Uterus (tissue), 2 donors: ENCODE data around the gene NOP9.

Experiments used
- POLR2A ChIP-seq, 2 donors: fragments of 450-650 bp; IDR thresholded peaks; one replicate each; pipeline ENCODE4 v1.6.1; 2016; ENCODE audit warnings: antibody characterized with exemption in 2 of 2, mild to moderate bottlenecking in 1 of 2, moderate library complexity in 1 of 2
- TF ChIP-seq, protein P1 (sequence below), 4 experiments: fragments of 200-600 bp in 2 of 4; fragments of 450-650 bp in 2 of 4; sonication (generic) in 2 of 4; IDR thresholded peaks; one replicate each; pipeline ENCODE4 v1.5.1; 2016 to 2019; ENCODE audit warnings: antibody characterized with exemption in 4 of 4, mild to moderate bottlenecking in 2 of 4, moderate library complexity in 1 of 4

DNA sequence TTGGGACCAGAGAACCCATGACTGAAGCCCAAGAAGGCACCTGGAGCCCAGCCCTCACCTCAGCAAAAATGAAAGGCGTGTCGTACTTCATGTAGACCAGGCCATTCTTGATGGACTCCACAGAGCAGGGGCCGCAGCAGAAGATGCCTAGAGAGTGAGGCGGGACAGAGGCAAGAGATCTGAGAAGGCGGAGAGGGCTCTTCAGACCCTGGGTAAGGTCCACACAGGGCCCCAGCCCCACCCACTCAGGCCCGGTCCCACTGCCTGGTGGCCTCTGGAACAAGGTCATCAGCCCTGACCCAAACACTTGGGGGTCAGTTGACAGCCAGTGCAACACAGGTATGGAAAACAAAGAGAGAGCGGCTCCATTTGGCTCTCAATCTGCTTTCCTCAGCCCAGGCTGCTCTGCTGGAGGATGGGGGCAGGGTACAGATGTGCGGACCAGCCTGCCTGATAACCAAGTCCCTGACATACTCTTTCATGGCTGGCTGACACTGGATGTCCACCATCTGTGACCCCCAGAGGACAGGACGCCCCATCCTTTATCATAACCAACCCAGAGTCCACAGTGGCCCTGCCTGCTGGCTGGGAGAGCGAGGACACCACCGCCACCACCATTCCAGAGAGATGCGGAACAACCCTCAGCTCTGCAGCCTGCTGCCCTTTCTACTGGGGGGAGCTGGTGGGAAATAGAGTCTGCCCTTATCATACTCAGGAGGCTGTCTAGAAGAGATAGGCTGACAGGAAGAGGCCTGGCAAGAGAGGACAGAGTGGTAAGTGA lies 43.5 kb upstream of the NOP9 start:
- TF ChIP-seq, protein P1, sequence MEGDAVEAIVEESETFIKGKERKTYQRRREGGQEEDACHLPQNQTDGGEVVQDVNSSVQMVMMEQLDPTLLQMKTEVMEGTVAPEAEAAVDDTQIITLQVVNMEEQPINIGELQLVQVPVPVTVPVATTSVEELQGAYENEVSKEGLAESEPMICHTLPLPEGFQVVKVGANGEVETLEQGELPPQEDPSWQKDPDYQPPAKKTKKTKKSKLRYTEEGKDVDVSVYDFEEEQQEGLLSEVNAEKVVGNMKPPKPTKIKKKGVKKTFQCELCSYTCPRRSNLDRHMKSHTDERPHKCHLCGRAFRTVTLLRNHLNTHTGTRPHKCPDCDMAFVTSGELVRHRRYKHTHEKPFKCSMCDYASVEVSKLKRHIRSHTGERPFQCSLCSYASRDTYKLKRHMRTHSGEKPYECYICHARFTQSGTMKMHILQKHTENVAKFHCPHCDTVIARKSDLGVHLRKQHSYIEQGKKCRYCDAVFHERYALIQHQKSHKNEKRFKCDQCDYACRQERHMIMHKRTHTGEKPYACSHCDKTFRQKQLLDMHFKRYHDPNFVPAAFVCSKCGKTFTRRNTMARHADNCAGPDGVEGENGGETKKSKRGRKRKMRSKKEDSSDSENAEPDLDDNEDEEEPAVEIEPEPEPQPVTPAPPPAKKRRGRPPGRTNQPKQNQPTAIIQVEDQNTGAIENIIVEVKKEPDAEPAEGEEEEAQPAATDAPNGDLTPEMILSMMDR (IDR thresholded peaks at IDR 0.05), result no peak
- TF ChIP-seq POLR2A (IDR thresholded peaks at IDR 0.05), result no peak
